H1 (cell line): ENCODE measurements around the gene CKS1B. TPM values are rescaled to one million over a fixed set of nuclear protein-coding genes. Genes with fewer than 3 reads are reported as not detected.

Experiments
- CTCF ChIA-PET: fragments of 300-600 bp; sonication (Branson Sonifier 250); formaldehyde crosslinking; loops from one replicate; lab custom pipeline; 2021; ENCODE audit not compliant: partially characterized antibody; lab: Charles Lee
- POLR2A ChIA-PET: fragments of 300-600 bp; sonication (Branson Sonifier 250); formaldehyde crosslinking; loops from one replicate; lab custom pipeline; 2021; ENCODE audit warnings: inconsistent platforms; ENCODE audit not compliant: partially characterized antibody; lab: Charles Lee
- DNase-seq, 2 experiments: peaks; one replicate each; pipeline versions ENCODE4 v3.0.0 to v3.0.0-alpha.2; 2010 to 2022; ENCODE audit warnings: low spot score in 2 of 2, low read depth in 1 of 2, mixed read lengths in 1 of 2
- FAIRE-seq: peaks from 2 replicates; lab custom pipeline; 2011; peaks lifted over from hg19 to GRCh38; lab: Jason Lieb, UNC
- H2AFZ ChIP-seq: 2 replicates; pipeline ENCODE4 v1.8.1; 2012; ENCODE audit warnings: low read length, inconsistent platforms
- H2AK5ac ChIP-seq: 2 replicates; pipeline ENCODE4 v1.6.1; 2013; ENCODE audit warnings: low read depth, low read length
- H2BK120ac ChIP-seq: replicated peaks from 2 replicates; pipeline ENCODE3; 2013; ENCODE audit warnings: low read depth, low read length, inconsistent platforms
- H2BK12ac ChIP-seq: 2 replicates; pipeline ENCODE4 v1.6.1; 2013; ENCODE audit warnings: low read depth, low read length
- H2BK15ac ChIP-seq: 2 replicates; pipeline ENCODE4 v1.6.1; 2013; ENCODE audit warnings: low read length
- H2BK20ac ChIP-seq: 2 replicates; pipeline ENCODE4 v1.6.1; 2013; ENCODE audit warnings: low read length
- H2BK5ac ChIP-seq: 2 replicates; pipeline ENCODE4 v1.6.1; 2013; ENCODE audit warnings: low read depth, low read length
- H3K14ac ChIP-seq: 2 replicates; pipeline ENCODE4 v1.6.1; 2013; ENCODE audit warnings: inconsistent platforms; ENCODE audit not compliant: insufficient read length
- H3K18ac ChIP-seq: 2 replicates; pipeline ENCODE4 v1.6.1; 2013; ENCODE audit warnings: low read length; ENCODE audit errors: extremely low read depth
- H3K23ac ChIP-seq: 2 replicates; pipeline ENCODE4 v1.6.1; 2013; ENCODE audit warnings: inconsistent platforms; ENCODE audit not compliant: insufficient read length
- H3K23me2 ChIP-seq: 2 replicates; pipeline ENCODE4 v1.6.1; 2013; ENCODE audit warnings: low read depth, low read length
- H3K27ac ChIP-seq: 2 replicates; pipeline ENCODE4 v1.6.1; 2011; ENCODE audit warnings: low read depth, low read length, inconsistent platforms
- H3K27me3 ChIP-seq, 4 experiments: replicated peaks in 1 of 4; 1 replicate in 1 of 4; 2 replicates in 3 of 4; pipeline versions ENCODE4 v1.6.1 to v1.8.1; 2011 to 2013; ENCODE audit warnings: low read length in 3 of 4, mild to moderate bottlenecking in 3 of 4, inconsistent platforms in 2 of 4, mixed read lengths in 2 of 4, moderate library complexity in 1 of 4; ENCODE audit not compliant: control insufficient read depth in 3 of 4, insufficient read depth in 3 of 4; ENCODE audit errors: extremely low read depth in 1 of 4
- H3K36me3 ChIP-seq, 4 experiments: 2 replicates each; pipeline versions ENCODE4 v1.6.1 to v1.8.1; 2011 to 2013; ENCODE audit warnings: mild to moderate bottlenecking in 4 of 4, low read length in 3 of 4, moderate library complexity in 2 of 4, control low read depth in 1 of 4, inconsistent platforms in 1 of 4; ENCODE audit not compliant: insufficient read depth in 4 of 4, control insufficient read depth in 2 of 4
- H3K4ac ChIP-seq: replicated peaks from 2 replicates; pipeline ENCODE3; 2013; ENCODE audit warnings: low read length, low read depth, mixed read lengths, inconsistent platforms; ENCODE audit not compliant: insufficient read length
- H3K4me1 ChIP-seq, 4 experiments: replicated peaks in 1 of 4; 1 replicate in 1 of 4; 2 replicates in 3 of 4; pipeline versions ENCODE4 v1.6.1 to v1.8.1; 2011 to 2013; ENCODE audit warnings: low read length in 3 of 4, inconsistent platforms in 2 of 4, mixed read lengths in 1 of 4; ENCODE audit not compliant: insufficient read depth in 4 of 4, control insufficient read depth in 3 of 4
- H3K4me2 ChIP-seq, 2 experiments: 2 replicates each; pipeline versions ENCODE4 v1.6.1 to v1.8.1; 2011 to 2013; ENCODE audit warnings: low read depth in 2 of 2, low read length in 2 of 2, control low read depth in 1 of 2, inconsistent platforms in 1 of 2, mild to moderate bottlenecking in 1 of 2; ENCODE audit not compliant: insufficient read depth in 1 of 2
- H3K4me3 ChIP-seq, 4 experiments: fragments of 200-600, 300-600 bp in 1 of 4; sonication (generic), shearing (Covaris generic), sonication (Bioruptor Twin) in 1 of 4; 2 replicates each; pipeline versions ENCODE4 v1.5.1 to v1.8.1; 2011 to 2016; ENCODE audit warnings: low read length in 4 of 4, low read depth in 3 of 4, control low read depth in 2 of 4, inconsistent platforms in 2 of 4, mild to moderate bottlenecking in 2 of 4, mixed read lengths in 1 of 4, moderate library complexity in 1 of 4; ENCODE audit not compliant: insufficient read depth in 2 of 4; ENCODE audit errors: extremely low read depth in 1 of 4
- H3K56ac ChIP-seq: replicated peaks from 2 replicates; pipeline ENCODE3; 2013; ENCODE audit warnings: low read depth, mild to moderate bottlenecking, mixed read lengths, low read length, inconsistent platforms; ENCODE audit not compliant: insufficient read length
- H3K79me1 ChIP-seq: 2 replicates; pipeline ENCODE4 v1.6.1; 2013; ENCODE audit warnings: low read depth, low read length, control low read depth
- H3K79me2 ChIP-seq, 2 experiments: 2 replicates each; pipeline versions ENCODE4 v1.6.1 to v1.8.1; 2012 to 2013; ENCODE audit warnings: low read length in 2 of 2, mild to moderate bottlenecking in 2 of 2, inconsistent platforms in 1 of 2; ENCODE audit not compliant: insufficient read depth in 2 of 2, control insufficient read depth in 1 of 2
- H3K9ac ChIP-seq, 4 experiments: replicated peaks in 1 of 4; 1 replicate in 1 of 4; 2 replicates in 3 of 4; pipeline versions ENCODE4 v1.6.1 to v1.8.1; 2011 to 2013; ENCODE audit warnings: low read depth in 3 of 4, low read length in 3 of 4, control low read depth in 2 of 4, mild to moderate bottlenecking in 2 of 4, moderate library complexity in 2 of 4, inconsistent platforms in 1 of 4; ENCODE audit errors: extremely low read depth in 1 of 4
- H3K9me3 ChIP-seq, 2 experiments: 2 replicates each; pipeline versions ENCODE4 v1.6.1 to v1.8.1; 2012 to 2013; ENCODE audit warnings: mild to moderate bottlenecking in 2 of 2, moderate library complexity in 2 of 2, control low read depth in 1 of 2, inconsistent platforms in 1 of 2, low read depth in 1 of 2, low read length in 1 of 2, mixed read lengths in 1 of 2; ENCODE audit not compliant: insufficient read depth in 2 of 2
- H4K20me1 ChIP-seq, 2 experiments: replicated peaks in 1 of 2; 2 replicates each; pipeline versions ENCODE3 to v1.8.1; 2011 to 2013; ENCODE audit warnings: inconsistent platforms in 2 of 2, low read length in 2 of 2, mild to moderate bottlenecking in 1 of 2; ENCODE audit not compliant: insufficient read depth in 2 of 2, control insufficient read depth in 1 of 2
- H4K5ac ChIP-seq: 2 replicates; pipeline ENCODE4 v1.6.1; 2013; ENCODE audit warnings: low read length, low read depth, mixed read lengths, inconsistent platforms; ENCODE audit not compliant: insufficient read length
- H4K8ac ChIP-seq: 2 replicates; pipeline ENCODE4 v1.8.0; 2013; ENCODE audit warnings: mild to moderate bottlenecking, moderate library complexity, low read length, inconsistent platforms; ENCODE audit not compliant: insufficient read depth; ENCODE audit errors: extremely low read depth
- H4K91ac ChIP-seq: replicated peaks from 2 replicates; pipeline ENCODE3; 2013; ENCODE audit warnings: low read length, mixed read lengths, inconsistent platforms; ENCODE audit not compliant: insufficient read length
- ATF2 ChIP-seq: IDR thresholded peaks from 2 replicates; pipeline ENCODE4 v1.6.1; 2012; ENCODE audit warnings: low read length, inconsistent platforms
- GABPA ChIP-seq: IDR thresholded peaks from 2 replicates; pipeline ENCODE4 v1.6.1; 2011; ENCODE audit warnings: mild to moderate bottlenecking, low read length, moderate library complexity, borderline replicate concordance; ENCODE audit not compliant: insufficient read depth
- GTF2F1 ChIP-seq: IDR thresholded peaks from 2 replicates; pipeline ENCODE4 v1.6.1; 2012; ENCODE audit warnings: low read depth, low read length, improper control_type of control experiment, borderline replicate concordance
- NANOG ChIP-seq: IDR thresholded peaks from 2 replicates; pipeline ENCODE4 v1.6.1; 2011; ENCODE audit warnings: low read length, low read depth, mild to moderate bottlenecking, inconsistent platforms; ENCODE audit not compliant: insufficient read depth, poor library complexity, severe bottlenecking
- SP4 ChIP-seq: IDR thresholded peaks from 2 replicates; pipeline ENCODE4 v1.6.1; 2012; ENCODE audit warnings: low read length, inconsistent platforms
- USF2 ChIP-seq: IDR thresholded peaks from 2 replicates; pipeline ENCODE4 v1.6.1; 2011; ENCODE audit warnings: low read length, improper control_type of control experiment
- WGBS, 2 experiments: shearing (Covaris generic) in 1 of 2; methylation state at CpG; one replicate each; pipeline versions ENCODE4 v1.1.6 to v1.1.7; 2013 to 2015; ENCODE audit warnings: low lambda C conversion rate in 2 of 2, mixed read lengths in 2 of 2, inconsistent platforms in 1 of 2, low coverage in 1 of 2, missing lambda C conversion rate in 1 of 2; ENCODE audit not compliant: insufficient replicate concordance in 2 of 2, insufficient coverage in 1 of 2, insufficient read length in 1 of 2; ENCODE audit errors: extremely low coverage in 1 of 2, missing lambda C conversion rate in 1 of 2; 5-methylcytosine and 5-hydroxymethylcytosine counted together
- polyA plus RNA-seq, 7 experiments: library from polyadenylated mRNA; depleted of rRNA in 3 of 7; stranded (reverse) in 5 of 7; unstranded in 2 of 7; fragments of >200 nt in 5 of 7; fragments of 200-250 nt in 2 of 7; gene quantifications; 1 replicate in 5 of 7; 2 replicates in 1 of 7; 4 replicates in 1 of 7; pipeline versions ENCODE4 v1.2.1 to v1.2.3, GENCODE V29; 2011 to 2013; ENCODE audit warnings: missing spikeins in 2 of 7, mixed read lengths in 2 of 7
- total RNA-seq: library from RNA; stranded (reverse); fragmentation: NEBNext Ultra II Directional; extraction: Animal tissue kit (Norgen Biotek cat#: 25700); gene quantifications from 2 replicates; pipeline ENCODE4 v1.2.1, GENCODE V29; 2021

CKS1B gene
- total and polyA plus RNA-seq, 2 of the 8 experiments (the other 6 are each of a cell fraction or from before 2014, with no cell fraction given): 294 to 1,025 TPM

GRCh38 chr1:154958681-154959425 is 15.6 kb upstream of the CKS1B start:
- CTCF ChIA-PET: interaction anchor here (1.7 to 9.8 kb wide), 3 partner anchors 12 to 126 kb away, joined by 4 to 132 read pairs (median 13); partner anchors contain the start of genes LENEP and SHC1
- Histone ChIP-seq H4K91ac (no peak overlapping the region), H2BK20ac (no peak overlapping the region), H3K56ac (no peak overlapping the region), H3K4me1 (peaks cover 4 to 27% (median 8%) of the 10 kb centered on the region in 4 experiments), H3K23me2 (peaks cover 5% of the 10 kb centered on the region), H3K27ac (no peak overlapping the region), H3K4me3 (no peak overlapping the region), H2BK5ac (no peak overlapping the region), H4K5ac (no peak overlapping the region), H3K9me3 (no peaks in the 10 kb centered on the region), H2BK15ac (no peak overlapping the region), H3K23ac (no peak overlapping the region), H2AK5ac (no peak overlapping the region), H2AFZ (no peak overlapping the region), H2BK12ac (no peak overlapping the region), H3K79me1 (peaks cover 5% of the 10 kb centered on the region), H3K4ac (no peak overlapping the region), H4K8ac (no peak overlapping the region), H3K4me2 (no peak overlapping the region), H4K20me1 (peaks cover 1 to 9% of the 10 kb centered on the region in 2 experiments), H3K9ac (no peak overlapping the region), H3K79me2 (peaks cover 0 to 17% of the 10 kb centered on the region in 2 experiments), H3K36me3 (peaks cover 10 to 14% (median 13%) of the 10 kb centered on the region in 4 experiments; a peak in 7 of 8 replicates), H3K14ac (no peak overlapping the region), H3K27me3 (no peaks in the 10 kb centered on the region; a peak in 1 of 7 replicates), H2BK120ac (no peak overlapping the region), H3K18ac (no peak overlapping the region)
- DNase-seq: no peak
- 93% methylated on average over 16 of the region's 16 CpGs; no CpG with 5 or more reads in 1 of the 2 experiments for WGBS, 2 experiments
- FAIRE-seq: no peak
- POLR2A ChIA-PET: interaction anchor here (0.7 to 18.6 kb wide), 3 partner anchors 13 to 25 kb away, joined by 3 to 662 read pairs (median 5); partner anchors contain the start of genes CKS1B, FLAD1, LENEP and PMVK
- no peak for TF ChIP-seq GTF2F1
- TF ChIP-seq USF2: no peak
- TF ChIP-seq NANOG: no peak
- TF ChIP-seq ATF2: no peak
- no peak for TF ChIP-seq SP4
- TF ChIP-seq GABPA: no peak
